ENCODE measurements around the gene ZP4. TPM values are rescaled to one million over a fixed set of nuclear protein-coding genes. Genes with fewer than 3 reads are reported as not detected.

The ZP4 gene
- total and polyA plus RNA-seq, 2 of the 8 experiments (the other 6 are each of a cell fraction or from before 2014, with no cell fraction given): not detected

GRCh38 chr1:237834461-237834860 lies 56.3 kb downstream of the ZP4 start:
- POLR2A ChIA-PET (ENCODE audit: partially characterized antibody): interaction anchor here (1.1 to 1.4 kb wide), 2 partner anchors 10 to 28 kb away, joined by 4 to 5 read pairs; no protein-coding TSS in a partner anchor
- Histone ChIP-seq H3K56ac (replicated peaks; ENCODE audit: insufficient read length, low read depth, low read length) (no peak overlapping the region), H4K20me1 (replicated peaks in 1 of 2; ENCODE audit: control insufficient read depth in 1 of 2, insufficient read depth in 2 of 2, low read length in 2 of 2) (no peaks in the 10 kb centered on the region), H2AFZ (ENCODE audit: low read length) (no peak overlapping the region), H4K5ac (ENCODE audit: insufficient read length, low read depth, low read length) (no peak overlapping the region), H3K79me1 (ENCODE audit: low read depth, low read length) (no peaks in the 10 kb centered on the region), H2AK5ac (ENCODE audit: low read depth, low read length) (no peak overlapping the region), H3K18ac (ENCODE audit: extremely low read depth, low read length) (no peak overlapping the region), H3K4me2 (ENCODE audit: insufficient read depth in 1 of 2, low read depth in 2 of 2, low read length in 2 of 2) (no peak overlapping the region), H4K8ac (ENCODE audit: extremely low read depth, insufficient read depth, low read length) (no peak overlapping the region), H3K27me3 (replicated peaks in 1 of 4; ENCODE audit: control insufficient read depth in 3 of 4, extremely low read depth in 1 of 4, insufficient read depth in 3 of 4, low read length in 3 of 4) (no peaks in the 10 kb centered on the region), H3K9me3 (ENCODE audit: insufficient read depth in 2 of 2, low read depth in 1 of 2, low read length in 1 of 2) (no peaks in the 10 kb centered on the region), H4K91ac (replicated peaks; ENCODE audit: insufficient read length, low read length) (no peak overlapping the region), H3K9ac (replicated peaks in 1 of 4; ENCODE audit: extremely low read depth in 1 of 4, low read depth in 3 of 4, low read length in 3 of 4) (no peak overlapping the region), H2BK5ac (ENCODE audit: low read depth, low read length) (no peak overlapping the region), H3K79me2 (ENCODE audit: control insufficient read depth in 1 of 2, insufficient read depth in 2 of 2, low read length in 2 of 2) (no peaks in the 10 kb centered on the region), H3K14ac (ENCODE audit: insufficient read length) (no peak overlapping the region), H2BK15ac (ENCODE audit: low read length) (no peak overlapping the region), H3K36me3 (ENCODE audit: control insufficient read depth in 2 of 4, insufficient read depth in 4 of 4, low read length in 3 of 4) (no peaks in the 10 kb centered on the region), H3K4ac (replicated peaks; ENCODE audit: insufficient read length, low read depth, low read length) (no peak overlapping the region), H3K27ac (ENCODE audit: low read depth, low read length) (no peak overlapping the region), H3K4me1 (replicated peaks in 1 of 4; ENCODE audit: control insufficient read depth in 3 of 4, insufficient read depth in 4 of 4, low read length in 3 of 4) (peaks cover 0 to 13% (median 3%) of the 10 kb centered on the region in 4 experiments; a peak in 4 of 7 replicates), H3K23me2 (ENCODE audit: low read depth, low read length) (no peaks in the 10 kb centered on the region), H3K4me3 (ENCODE audit: extremely low read depth in 1 of 4, insufficient read depth in 2 of 4, low read depth in 3 of 4, low read length in 4 of 4) (no peak overlapping the region), H2BK120ac (replicated peaks; ENCODE audit: low read depth, low read length) (no peak overlapping the region), H2BK12ac (ENCODE audit: low read depth, low read length) (no peak overlapping the region), H2BK20ac (ENCODE audit: low read length) (no peak overlapping the region), H3K23ac (ENCODE audit: insufficient read length) (no peak overlapping the region)
- TF ChIP-seq KDM4A (IDR thresholded peaks at IDR 0.05; ENCODE audit: low read depth, low read length, severe bottlenecking) (no peak), POU5F1 (IDR thresholded peaks at IDR 0.05; ENCODE audit: low read depth, low read length) (no peak), JUN (IDR thresholded peaks at IDR 0.05; ENCODE audit: low read depth, low read length) (no peak), SIRT6 (IDR thresholded peaks at IDR 0.05; ENCODE audit: low read length) (no peak)
- DNase-seq (ENCODE audit: low read depth in 1 of 2, low spot score in 2 of 2): no peak
- CTCF ChIA-PET (ENCODE audit: partially characterized antibody): interaction anchor here (0.6 to 3.5 kb wide), 5 partner anchors 20 to 351 kb away, joined by 3 to 11 read pairs (median 3); no protein-coding TSS in a partner anchor
- FAIRE-seq: no peak
- 88% methylated on average over 3 of the region's 3 CpGs; no CpG with 5 or more reads in 1 of the 2 experiments for WGBS, 2 experiments (ENCODE audit: extremely low coverage in 1 of 2, insufficient coverage in 1 of 2, insufficient read length in 1 of 2, insufficient replicate concordance in 2 of 2, low coverage in 1 of 2, low lambda C conversion rate in 2 of 2, missing lambda C conversion rate in 1 of 2)
